Urinary bladder (tissue), 4 donors: ENCODE data around the gene ZNF416. TPM values are rescaled to one million over a fixed set of nuclear protein-coding genes. Genes with fewer than 3 reads are reported as not detected.

Experiments used
- DNase-seq: peaks from one replicate; pipeline ENCODE4 v3.0.0-alpha.2; 2015; ENCODE audit errors: extremely low spot score
- H3K27ac ChIP-seq: one replicate; pipeline ENCODE4 v1.5.1; 2013; ENCODE audit warnings: low read depth, mild to moderate bottlenecking, moderate library complexity
- H3K36me3 ChIP-seq: one replicate; pipeline ENCODE4 v1.6.1; 2013; ENCODE audit warnings: mild to moderate bottlenecking, moderate library complexity; ENCODE audit not compliant: insufficient read depth
- H3K4me1 ChIP-seq: one replicate; pipeline ENCODE4 v1.6.1; 2013; ENCODE audit warnings: mild to moderate bottlenecking, moderate library complexity; ENCODE audit not compliant: insufficient read depth
- H3K4me3 ChIP-seq: one replicate; pipeline ENCODE4 v1.5.1; 2013; ENCODE audit warnings: low read depth, low read length
- WGBS: extraction: QIAGEN DNeasy Blood & Tissue Kit; methylation state at CpG from one replicate; pipeline ENCODE4 v1.1.7; 2013; 5-methylcytosine and 5-hydroxymethylcytosine counted together
- polyA plus RNA-seq: library from polyadenylated mRNA; stranded (reverse); fragments of 200-250 nt; gene quantifications from one replicate; pipeline ENCODE4 v1.2.3, GENCODE V29; 2013
- total RNA-seq: library from RNA; depleted of rRNA; stranded (reverse); fragments of >200 nt; gene quantifications from one replicate; pipeline ENCODE4 v1.2.3, GENCODE V29; 2014
- donor health status: healthy with polysubstance abuse.
- donor health status: healthy.

ZNF416 gene
- total and polyA plus RNA-seq, 2 donors: 4.6 to 7.9 TPM

DNA sequence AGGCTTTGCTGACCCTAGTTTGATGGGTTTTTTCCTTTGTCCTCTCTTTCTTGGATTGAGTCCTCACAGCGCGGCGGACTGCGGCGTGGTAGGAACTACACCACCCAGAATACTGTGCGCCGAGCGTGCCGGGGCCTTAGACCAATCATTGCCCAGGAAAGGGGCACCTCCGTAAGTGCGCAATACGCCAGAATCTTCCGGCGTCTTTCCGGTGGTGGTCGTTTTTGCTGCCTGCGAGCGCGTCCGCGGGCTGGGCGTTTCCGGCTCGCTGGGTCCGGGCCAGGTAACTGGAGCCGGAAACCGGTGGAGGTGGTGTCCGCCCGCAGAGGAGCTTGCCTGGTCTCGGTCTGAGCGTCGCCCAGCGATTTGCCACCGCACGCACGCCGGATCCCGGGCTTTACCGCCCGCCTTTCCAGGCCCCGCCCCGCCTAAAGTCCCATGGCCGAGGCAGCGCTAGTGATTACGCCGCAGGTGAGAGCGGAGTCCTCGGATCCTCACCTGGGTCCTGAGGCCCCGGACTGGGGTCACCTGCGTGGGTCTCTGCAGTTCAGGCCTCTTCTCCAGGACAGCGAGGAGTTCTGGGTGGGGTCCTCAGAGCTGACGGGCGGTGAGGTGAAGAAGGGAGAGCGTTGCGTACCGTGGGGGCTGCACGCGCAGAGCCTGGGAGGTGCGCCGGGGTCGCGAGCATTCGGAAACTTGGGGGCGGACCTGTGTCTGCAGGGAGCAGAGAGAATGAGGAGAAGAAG is 51.4 kb downstream of the ZNF416 start, which contains the start of gene ZNF549:
ZNF549 (plus strand) TSS at position 221 of the 746 bp plus-strand sequence; CDS start at position 439, 218 bp downstream.
- peak within 1 kb of the TSS; percentile 51 for H3K27ac ChIP-seq
- H3K4me1 ChIP-seq: no peaks in the 10 kb centered on the region
- peaks cover 2% of the 10 kb centered on the region for H3K36me3 ChIP-seq
- DNase-seq: peak; percentile 80
- WGBS: under 1% methylated on average over 64 of the region's 64 CpGs
- peak within 1 kb of the TSS; percentile 76 for H3K4me3 ChIP-seq

Other genes starting within 250 kb of the ZNF416 start
- 17.9 TPM for gene ZNF304, start 227.6 kb downstream of the ZNF416 start, total RNA-seq
- gene ZNF304, start 227.6 kb downstream of the ZNF416 start, polyA plus RNA-seq: 7.8 TPM
- 9.7 TPM for gene TRAPPC2B, start 215.4 kb downstream of the ZNF416 start, total RNA-seq
- gene TRAPPC2B, start 215.4 kb downstream of the ZNF416 start, polyA plus RNA-seq: 26.8 TPM
- gene ZNF547, start 215.4 kb downstream of the ZNF416 start, total RNA-seq: 6.1 TPM
- gene ZNF547, start 215.4 kb downstream of the ZNF416 start, polyA plus RNA-seq: 1.8 TPM
- gene ZNF548, start 189.1 kb downstream of the ZNF416 start, total RNA-seq: 35.1 TPM
- 16.2 TPM for gene ZNF548, start 189.1 kb downstream of the ZNF416 start, polyA plus RNA-seq
- gene ZNF17, start 167.8 kb downstream of the ZNF416 start, total RNA-seq: 27.9 TPM
- 6.1 TPM for gene ZNF17, start 167.8 kb downstream of the ZNF416 start, polyA plus RNA-seq
- 17.1 TPM for gene ZNF749, start 143.6 kb downstream of the ZNF416 start, total RNA-seq
- gene ZNF749, start 143.6 kb downstream of the ZNF416 start, polyA plus RNA-seq: 10.2 TPM
- gene VN1R1, start 121.8 kb downstream of the ZNF416 start, total RNA-seq: 3.4 TPM
- gene VN1R1, start 121.8 kb downstream of the ZNF416 start, polyA plus RNA-seq: 0.66 TPM
- 25.6 TPM for gene ZNF772, start 101.3 kb downstream of the ZNF416 start, total RNA-seq
- gene ZNF772, start 101.3 kb downstream of the ZNF416 start, polyA plus RNA-seq: 3.9 TPM
- gene ZNF419, start 91.2 kb downstream of the ZNF416 start, total RNA-seq: 16.1 TPM
- 8.0 TPM for gene ZNF419, start 91.2 kb downstream of the ZNF416 start, polyA plus RNA-seq
- gene ZNF773, start 79.0 kb downstream of the ZNF416 start, total RNA-seq: 13.4 TPM
- 7.1 TPM for gene ZNF773, start 79.0 kb downstream of the ZNF416 start, polyA plus RNA-seq
- 14.8 TPM for gene ZNF549, start 51.6 kb downstream of the ZNF416 start, total RNA-seq
- gene ZNF549, start 51.6 kb downstream of the ZNF416 start, polyA plus RNA-seq: 4.6 TPM
- 15.3 TPM for gene ZNF550, start 19.0 kb downstream of the ZNF416 start, total RNA-seq
- 7.2 TPM for gene ZNF550, start 19.0 kb downstream of the ZNF416 start, polyA plus RNA-seq
- gene ZIK1, start 5.2 kb upstream of the ZNF416 start, total RNA-seq: 18.8 TPM
- 7.4 TPM for gene ZIK1, start 5.2 kb upstream of the ZNF416 start, polyA plus RNA-seq
- 4.0 TPM for gene ZNF530, start 21.0 kb upstream of the ZNF416 start, total RNA-seq
- gene ZNF530, start 21.0 kb upstream of the ZNF416 start, polyA plus RNA-seq: 4.1 TPM
- 32.1 TPM for gene ZNF134, start 35.3 kb upstream of the ZNF416 start, total RNA-seq
- 17.6 TPM for gene ZNF134, start 35.3 kb upstream of the ZNF416 start, polyA plus RNA-seq
- 23.8 TPM for gene ZNF211, start 54.3 kb upstream of the ZNF416 start, total RNA-seq
- 13.0 TPM for gene ZNF211, start 54.3 kb upstream of the ZNF416 start, polyA plus RNA-seq
- gene ZSCAN4, start 90.0 kb upstream of the ZNF416 start, total RNA-seq: not detected
- gene ZSCAN4, start 90.0 kb upstream of the ZNF416 start, polyA plus RNA-seq: 0.20 TPM
- 17.5 TPM for gene ZNF551, start 103.1 kb upstream of the ZNF416 start, total RNA-seq
- gene ZNF551, start 103.1 kb upstream of the ZNF416 start, polyA plus RNA-seq: 6.1 TPM
- 29.3 TPM for gene ZNF154, start 130.3 kb upstream of the ZNF416 start, total RNA-seq
- gene ZNF154, start 130.3 kb upstream of the ZNF416 start, polyA plus RNA-seq: 7.4 TPM
- gene ZNF671, start 148.7 kb upstream of the ZNF416 start, total RNA-seq: 11.9 TPM
- 7.8 TPM for gene ZNF671, start 148.7 kb upstream of the ZNF416 start, polyA plus RNA-seq
- 31.1 TPM for gene ZNF776, start 167.9 kb upstream of the ZNF416 start, total RNA-seq
- gene ZNF776, start 167.9 kb upstream of the ZNF416 start, polyA plus RNA-seq: 11.1 TPM
- gene ZNF586, start 190.8 kb upstream of the ZNF416 start, total RNA-seq: 33.8 TPM
- 9.2 TPM for gene ZNF586, start 190.8 kb upstream of the ZNF416 start, polyA plus RNA-seq
- gene ZNF552, start 236.0 kb upstream of the ZNF416 start, total RNA-seq: 24.5 TPM
- gene ZNF552, start 236.0 kb upstream of the ZNF416 start, polyA plus RNA-seq: 6.5 TPM